GM18519 (cell line): ENCODE results near the gene SYT9.

Experiments used
- ATAC-seq: cut with Tn5 transposase; IDR thresholded peaks from one replicate; pipeline ENCODE4 v1.9.1; 2021; ENCODE audit warnings: mild to moderate bottlenecking, moderate library complexity; ENCODE audit not compliant: unreplicated experiment, low FRiP score

The SYT9 gene

GRCh38 chr11:7270233-7270865 is 18.6 kb downstream of the SYT9 start:
- no peak for ATAC-seq

- ATAC-seq = no peak
Measured at GRCh38 chr11:7272373-7272772, 20.7 kb downstream of the SYT9 start.

- ATAC-seq = no peak
Measured at GRCh38 chr11:7275133-7275532, 23.4 kb downstream of the SYT9 start.

GRCh38 chr11:7278314-7278917 is 26.7 kb downstream of the SYT9 start:
- peak; percentile 82 for ATAC-seq

GRCh38 chr11:7279676-7280075 is 28.0 kb downstream of the SYT9 start:
- ATAC-seq = no peak

- ATAC-seq = no peak
Measured at GRCh38 chr11:7281079-7281478, 29.4 kb downstream of the SYT9 start.

GRCh38 chr11:7281809-7282208 is 30.1 kb downstream of the SYT9 start:
- ATAC-seq = no peak

- ATAC-seq = no peak
Measured at GRCh38 chr11:7286178-7286577, 34.5 kb downstream of the SYT9 start.

- ATAC-seq = no peak
Measured at GRCh38 chr11:7291100-7291829, 39.6 kb downstream of the SYT9 start.

GRCh38 chr11:7292922-7293321 is 41.2 kb downstream of the SYT9 start:
- ATAC-seq = no peak

- ATAC-seq = no peak
Measured at GRCh38 chr11:7299393-7299792, 47.7 kb downstream of the SYT9 start.

- no peak for ATAC-seq
Measured at GRCh38 chr11:7300281-7300680, 48.6 kb downstream of the SYT9 start.

GRCh38 chr11:7303146-7303545 is 51.4 kb downstream of the SYT9 start:
- no peak for ATAC-seq

- no peak for ATAC-seq
Measured at GRCh38 chr11:7306900-7307299, 55.2 kb downstream of the SYT9 start.

GRCh38 chr11:7307836-7308235 is 56.1 kb downstream of the SYT9 start:
- no peak for ATAC-seq

GRCh38 chr11:7311903-7312302 is 60.2 kb downstream of the SYT9 start:
- ATAC-seq = no peak

- no peak for ATAC-seq
Measured at GRCh38 chr11:7314811-7315604, 63.3 kb downstream of the SYT9 start.

GRCh38 chr11:7319501-7319900 is 67.8 kb downstream of the SYT9 start:
- ATAC-seq = no peak

GRCh38 chr11:7320306-7320705 is 68.6 kb downstream of the SYT9 start:
- no peak for ATAC-seq

GRCh38 chr11:7321473-7322450 is 70.1 kb downstream of the SYT9 start:
- ATAC-seq = no peak
